ENCODE measurements around the gene REEP6. TPM values are rescaled to one million over a fixed set of nuclear protein-coding genes. Genes with fewer than 3 reads are reported as not detected.

Gene REEP6
- total and polyA plus RNA-seq, 2 of the 8 experiments (the other 6 are each of a cell fraction or from before 2014, with no cell fraction given) = 12.6 to 20.7 TPM

DNA sequence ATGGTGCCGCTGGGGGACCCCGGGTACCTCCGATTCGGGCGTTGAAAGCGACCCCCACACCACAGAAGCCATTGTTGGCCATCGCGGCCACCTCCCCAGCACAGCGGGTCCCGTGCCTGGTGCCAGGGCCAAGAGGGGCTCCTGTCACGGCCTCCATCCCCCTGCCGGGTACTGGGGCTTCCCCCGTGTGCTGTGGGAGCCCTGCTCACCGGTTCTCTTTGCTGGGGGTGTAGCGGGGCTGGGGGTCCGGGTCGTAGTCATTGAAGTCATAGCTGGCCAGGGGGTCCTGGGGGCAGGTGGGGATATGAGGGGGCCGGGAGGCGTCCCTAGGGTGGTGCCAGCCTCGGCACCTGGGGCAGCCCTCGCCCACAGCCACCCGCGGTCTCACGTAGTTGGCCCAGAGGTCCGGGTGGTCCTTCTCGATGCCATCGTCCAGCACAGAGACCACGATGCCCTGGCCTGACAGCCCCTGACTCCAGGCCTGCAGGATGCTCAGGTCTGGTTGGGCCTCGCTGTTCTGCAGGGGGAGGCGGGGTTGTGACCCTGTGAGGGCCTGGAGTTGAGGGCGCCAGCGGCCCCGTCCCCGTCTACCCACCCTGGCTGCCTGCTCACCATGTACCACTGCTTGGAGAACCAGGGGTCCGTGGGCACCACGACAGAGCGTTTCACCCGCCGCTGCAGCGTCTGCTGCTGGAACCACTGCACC lies 3.3 kb upstream of the REEP6 start:
- H3K23ac ChIP-seq (ENCODE audit: insufficient read length) = no peak overlapping the region
- ChIA-PET POLR2A (ENCODE audit: partially characterized antibody) (interaction anchor here (0.5 to 0.7 kb wide), 2 partner anchors 19 to 51 kb away, joined by 3 read pairs; no protein-coding TSS in a partner anchor), CTCF (ENCODE audit: partially characterized antibody) (interaction anchor here (0.6 kb wide), 1 partner anchor 649 kb away, joined by 3 read pairs; no protein-coding TSS in a partner anchor)
- no peak overlapping the region for H2AK5ac ChIP-seq (ENCODE audit: low read depth, low read length)
- no peaks in the 10 kb centered on the region for H3K36me3 ChIP-seq (ENCODE audit: control insufficient read depth in 2 of 4, insufficient read depth in 4 of 4, low read length in 3 of 4)
- H3K4ac ChIP-seq (replicated peaks; ENCODE audit: insufficient read length, low read depth, low read length) = no peak overlapping the region
- no peak for DNase-seq (ENCODE audit: low read depth in 1 of 2, low spot score in 2 of 2)
- H3K27me3 ChIP-seq (replicated peaks in 1 of 4; ENCODE audit: control insufficient read depth in 3 of 4, extremely low read depth in 1 of 4, insufficient read depth in 3 of 4, low read length in 3 of 4) = peaks cover 3 to 17% (median 9%) of the 10 kb centered on the region in 4 experiments; a peak in 6 of 7 replicates
- H2BK5ac ChIP-seq (ENCODE audit: low read depth, low read length) = no peak overlapping the region
- no peaks in the 10 kb centered on the region for H3K79me2 ChIP-seq (ENCODE audit: control insufficient read depth in 1 of 2, insufficient read depth in 2 of 2, low read length in 2 of 2)
- H3K9me3 ChIP-seq (ENCODE audit: insufficient read depth in 2 of 2, low read depth in 1 of 2, low read length in 1 of 2) = no peaks in the 10 kb centered on the region
- H3K4me2 ChIP-seq (ENCODE audit: insufficient read depth in 1 of 2, low read depth in 2 of 2, low read length in 2 of 2) = no peak overlapping the region
- no peak overlapping the region for H3K18ac ChIP-seq (ENCODE audit: extremely low read depth, low read length)
- H3K79me1 ChIP-seq (ENCODE audit: low read depth, low read length) = no peaks in the 10 kb centered on the region
- no peak overlapping the region for H3K14ac ChIP-seq (ENCODE audit: insufficient read length)
- H2BK15ac ChIP-seq (ENCODE audit: low read length) = no peak overlapping the region
- H3K56ac ChIP-seq (replicated peaks; ENCODE audit: insufficient read length, low read depth, low read length) = no peak overlapping the region
- no peaks in the 10 kb centered on the region for H4K20me1 ChIP-seq (replicated peaks in 1 of 2; ENCODE audit: control insufficient read depth in 1 of 2, insufficient read depth in 2 of 2, low read length in 2 of 2)
- no peak overlapping the region for H2BK20ac ChIP-seq (ENCODE audit: low read length)
- WGBS, 2 experiments (ENCODE audit: extremely low coverage in 1 of 2, insufficient coverage in 1 of 2, insufficient read length in 1 of 2, insufficient replicate concordance in 2 of 2, low coverage in 1 of 2, low lambda C conversion rate in 2 of 2, missing lambda C conversion rate in 1 of 2) = 86% methylated on average over 29 of the region's 40 CpGs; no CpG with 5 or more reads in 1 of the 2 experiments
- no peak for FAIRE-seq
- peak overlapping the region; percentile 60; the same call in 1 of the 2 replicates for H2BK12ac ChIP-seq (ENCODE audit: low read depth, low read length)
- no peak overlapping the region; the same call in 1 of the 2 replicates for H4K8ac ChIP-seq (ENCODE audit: extremely low read depth, insufficient read depth, low read length)
- no peak overlapping the region for H2AFZ ChIP-seq (ENCODE audit: low read length)
- no peak overlapping the region for H3K9ac ChIP-seq (replicated peaks in 1 of 4; ENCODE audit: extremely low read depth in 1 of 4, low read depth in 3 of 4, low read length in 3 of 4)
- H4K91ac ChIP-seq (replicated peaks; ENCODE audit: insufficient read length, low read length) = no peak overlapping the region
- H3K23me2 ChIP-seq (ENCODE audit: low read depth, low read length) = peaks cover 5% of the 10 kb centered on the region; the same call in 1 of the 2 replicates
- no peak overlapping the region for H2BK120ac ChIP-seq (replicated peaks; ENCODE audit: low read depth, low read length)
- no peak overlapping the region for H3K4me3 ChIP-seq (ENCODE audit: extremely low read depth in 1 of 4, insufficient read depth in 2 of 4, low read depth in 3 of 4, low read length in 4 of 4)
- H3K27ac ChIP-seq (ENCODE audit: low read depth, low read length) = no peak overlapping the region
- H4K5ac ChIP-seq (ENCODE audit: insufficient read length, low read depth, low read length) = no peak overlapping the region
- H3K4me1 ChIP-seq (replicated peaks in 1 of 4; ENCODE audit: control insufficient read depth in 3 of 4, insufficient read depth in 4 of 4, low read length in 3 of 4) = peaks cover 0 to 5% (median 2%) of the 10 kb centered on the region in 4 experiments; a peak in 4 of 7 replicates
- TF ChIP-seq E2F6 (IDR thresholded peaks at IDR 0.05) (no peak), SP1 (IDR thresholded peaks at IDR 0.05; ENCODE audit: low read depth, low read length) (no peak), USF2 (IDR thresholded peaks at IDR 0.05; ENCODE audit: low read length) (no peak), CHD1 (IDR thresholded peaks at IDR 0.05; ENCODE audit: low read depth, low read length) (no peak), POU5F1 (IDR thresholded peaks at IDR 0.05; ENCODE audit: low read depth, low read length) (no peak), RNF2 (IDR thresholded peaks at IDR 0.05; ENCODE audit: borderline replicate concordance, low read depth, low read length, missing control alignments, poor library complexity, severe bottlenecking) (no peak)
- TF ChIP-seq, protein P1, sequence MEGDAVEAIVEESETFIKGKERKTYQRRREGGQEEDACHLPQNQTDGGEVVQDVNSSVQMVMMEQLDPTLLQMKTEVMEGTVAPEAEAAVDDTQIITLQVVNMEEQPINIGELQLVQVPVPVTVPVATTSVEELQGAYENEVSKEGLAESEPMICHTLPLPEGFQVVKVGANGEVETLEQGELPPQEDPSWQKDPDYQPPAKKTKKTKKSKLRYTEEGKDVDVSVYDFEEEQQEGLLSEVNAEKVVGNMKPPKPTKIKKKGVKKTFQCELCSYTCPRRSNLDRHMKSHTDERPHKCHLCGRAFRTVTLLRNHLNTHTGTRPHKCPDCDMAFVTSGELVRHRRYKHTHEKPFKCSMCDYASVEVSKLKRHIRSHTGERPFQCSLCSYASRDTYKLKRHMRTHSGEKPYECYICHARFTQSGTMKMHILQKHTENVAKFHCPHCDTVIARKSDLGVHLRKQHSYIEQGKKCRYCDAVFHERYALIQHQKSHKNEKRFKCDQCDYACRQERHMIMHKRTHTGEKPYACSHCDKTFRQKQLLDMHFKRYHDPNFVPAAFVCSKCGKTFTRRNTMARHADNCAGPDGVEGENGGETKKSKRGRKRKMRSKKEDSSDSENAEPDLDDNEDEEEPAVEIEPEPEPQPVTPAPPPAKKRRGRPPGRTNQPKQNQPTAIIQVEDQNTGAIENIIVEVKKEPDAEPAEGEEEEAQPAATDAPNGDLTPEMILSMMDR (IDR thresholded peaks at IDR 0.05; ENCODE audit: control extremely low read depth in 1 of 3, insufficient read depth in 1 of 3, low read depth in 1 of 3, low read length in 3 of 3) = no peak

Data from H1 (cell line).